DMS53 (cell line): ENCODE data around the gene ARHGAP26.

Experiments used
- DNase-seq: peaks from one replicate; lab custom pipeline; 2025; lab: John Stamatoyannopoulos, UW

ARHGAP26 gene

DNA sequence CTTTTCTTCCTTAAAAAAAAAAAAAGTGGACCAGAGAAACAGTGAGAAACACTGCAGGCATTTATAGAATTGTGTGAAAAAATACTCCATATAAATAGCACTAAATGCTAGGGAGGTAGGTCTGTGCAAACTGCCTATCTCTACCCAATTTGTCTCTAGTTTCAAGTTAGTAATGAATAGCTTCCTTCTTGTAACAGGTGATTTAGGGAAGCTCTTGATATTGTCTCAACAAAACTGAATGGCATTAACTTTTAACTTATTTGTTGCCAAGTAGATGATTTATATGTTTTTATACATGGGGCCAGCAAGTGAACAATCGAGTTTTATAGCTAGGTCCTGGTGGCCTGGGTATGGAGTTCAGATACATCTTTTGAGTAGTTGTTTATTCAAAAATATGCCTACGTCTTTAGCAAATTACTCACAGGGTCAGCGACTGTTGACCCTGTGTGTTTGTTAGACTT, 349.7 kb downstream of the ARHGAP26 start:
- DNase-seq = no peak

GRCh38 chr5:143120460-143121134, 350.4 kb downstream of the ARHGAP26 start:
- DNase-seq = no peak

GRCh38 chr5:143121135-143121475, 350.9 kb downstream of the ARHGAP26 start:
- no peak for DNase-seq

- no peak for DNase-seq
Observed at GRCh38 chr5:143124593-143124992, 354.4 kb downstream of the ARHGAP26 start.

DNA sequence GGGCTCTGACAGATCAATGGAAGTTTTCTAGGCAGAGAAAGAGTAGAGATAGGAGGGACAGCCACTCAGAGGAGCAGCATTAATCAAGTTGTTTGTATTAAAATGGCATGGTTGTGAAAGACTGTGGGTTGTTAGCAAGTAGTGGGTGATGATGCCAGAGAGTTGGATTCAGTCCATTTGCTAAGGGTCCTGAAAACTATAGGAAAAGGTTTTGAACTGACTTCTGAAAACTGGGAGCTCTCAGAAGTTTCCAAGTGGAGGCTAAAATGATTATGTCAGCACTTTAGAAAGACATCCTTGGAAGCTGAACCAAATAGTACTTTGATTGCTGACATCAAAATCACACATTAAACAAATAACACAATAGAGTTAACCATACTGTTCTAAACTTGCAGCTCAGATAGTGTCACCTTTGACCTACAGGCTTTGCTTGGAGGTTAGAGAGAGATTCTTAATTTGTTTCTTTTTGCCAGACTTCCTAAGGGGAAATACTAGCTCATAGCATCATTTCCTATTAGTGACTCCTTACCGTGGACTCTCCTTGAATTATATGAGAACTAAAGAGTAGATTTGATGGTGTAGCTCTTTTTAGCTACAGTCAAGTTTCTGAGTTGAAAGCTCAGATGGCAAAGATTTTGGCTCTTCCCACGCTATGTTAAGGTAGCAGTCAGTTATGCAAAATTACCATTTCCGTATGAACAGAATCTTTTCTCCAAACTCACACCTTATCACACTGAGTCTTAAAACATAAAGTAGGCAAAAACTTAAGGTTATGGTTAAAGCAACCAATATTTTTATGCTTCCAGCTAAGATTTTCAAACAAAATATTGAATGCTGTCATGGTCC, 356.2 kb downstream of the ARHGAP26 start:
- DNase-seq = no peak

DNA sequence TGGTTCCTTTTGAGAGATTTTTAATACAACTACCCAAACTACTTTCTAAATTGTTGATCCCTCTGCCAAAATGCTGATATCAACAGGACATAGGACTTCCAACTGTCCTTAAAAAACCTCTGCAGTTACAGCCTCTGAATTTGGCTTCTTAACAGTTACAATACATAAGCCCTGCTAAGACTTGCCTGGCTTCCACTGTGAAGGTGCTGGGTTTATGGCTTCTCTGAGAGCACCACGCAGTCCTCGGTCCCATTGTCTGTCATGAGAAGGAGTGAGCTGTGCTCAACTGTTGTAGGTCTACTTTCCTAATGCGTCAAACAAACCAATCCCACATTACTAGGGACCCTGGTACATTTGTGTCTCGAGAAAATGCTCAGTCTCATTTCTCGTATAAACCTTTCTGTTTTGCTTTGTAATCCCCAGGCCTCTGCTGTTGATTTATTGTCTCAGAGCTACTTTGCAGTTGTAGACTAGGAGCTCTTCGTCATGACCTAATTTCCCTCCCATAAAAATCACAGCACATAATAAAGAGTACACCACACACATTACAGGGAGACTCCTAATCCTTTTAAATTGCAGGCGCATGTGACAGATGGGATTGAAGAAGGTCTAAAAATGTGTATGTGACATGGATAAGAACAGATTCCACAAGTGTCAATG, 358.4 kb downstream of the ARHGAP26 start:
- no peak for DNase-seq

GRCh38 chr5:143129203-143129602, 359.0 kb downstream of the ARHGAP26 start:
- no peak for DNase-seq

DNA sequence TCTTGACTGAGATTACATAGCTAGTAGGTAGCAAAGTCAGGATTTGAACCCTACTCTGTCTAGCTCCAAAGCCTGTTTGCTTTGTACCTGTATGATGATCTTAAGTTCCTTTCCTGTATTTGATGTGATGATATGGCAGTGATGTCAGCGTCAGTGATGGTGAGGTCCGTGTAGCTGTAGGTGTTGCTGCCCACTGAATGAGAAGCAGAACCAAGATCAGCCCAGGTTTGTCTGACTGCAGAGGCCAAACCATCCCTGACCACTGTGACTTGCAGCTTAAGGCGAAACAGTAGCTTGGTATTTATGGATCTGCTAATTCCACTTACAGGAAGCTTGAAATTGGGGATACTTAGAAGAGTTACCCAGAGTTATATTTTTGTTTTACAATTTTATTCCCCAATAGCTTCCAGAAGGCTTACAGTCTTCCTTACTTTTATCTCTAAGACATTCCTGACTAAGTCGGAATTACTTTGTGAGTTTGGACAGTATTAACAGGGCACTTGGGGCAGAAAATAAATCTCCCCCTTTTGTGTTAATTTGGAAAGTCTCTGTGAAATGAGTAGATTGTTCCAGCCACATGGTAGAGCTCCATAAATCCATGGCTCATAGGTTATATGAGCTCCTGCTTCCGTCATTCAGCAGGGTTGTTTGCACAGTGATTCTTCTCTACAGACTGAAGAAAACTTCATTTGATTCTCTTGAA, 359.9 kb downstream of the ARHGAP26 start:
- DNase-seq = no peak

- no peak for DNase-seq
Observed at GRCh38 chr5:143130613-143131305, 360.6 kb downstream of the ARHGAP26 start.

DNA sequence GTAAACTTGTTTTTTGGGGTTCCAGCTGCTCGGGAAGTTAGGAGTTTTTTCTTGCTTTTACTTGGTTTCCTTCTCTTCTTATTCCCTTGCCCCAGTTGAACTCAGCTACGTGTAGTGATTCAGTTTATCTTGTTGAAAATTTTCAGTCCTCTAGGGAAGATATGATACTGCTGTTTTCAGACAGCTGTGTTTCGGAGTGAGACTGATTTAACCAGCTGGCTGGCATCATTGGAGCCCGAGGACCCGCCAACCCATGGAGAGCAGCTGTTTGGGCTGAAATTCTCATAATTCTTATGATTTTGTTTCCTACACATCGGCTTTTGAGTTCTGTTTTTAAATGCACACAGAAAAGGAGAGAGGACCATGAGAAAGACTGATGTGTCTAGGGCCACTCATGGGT, 361.8 kb downstream of the ARHGAP26 start:
- no peak for DNase-seq

GRCh38 chr5:143132739-143133138, 362.6 kb downstream of the ARHGAP26 start:
- DNase-seq = no peak

DNA sequence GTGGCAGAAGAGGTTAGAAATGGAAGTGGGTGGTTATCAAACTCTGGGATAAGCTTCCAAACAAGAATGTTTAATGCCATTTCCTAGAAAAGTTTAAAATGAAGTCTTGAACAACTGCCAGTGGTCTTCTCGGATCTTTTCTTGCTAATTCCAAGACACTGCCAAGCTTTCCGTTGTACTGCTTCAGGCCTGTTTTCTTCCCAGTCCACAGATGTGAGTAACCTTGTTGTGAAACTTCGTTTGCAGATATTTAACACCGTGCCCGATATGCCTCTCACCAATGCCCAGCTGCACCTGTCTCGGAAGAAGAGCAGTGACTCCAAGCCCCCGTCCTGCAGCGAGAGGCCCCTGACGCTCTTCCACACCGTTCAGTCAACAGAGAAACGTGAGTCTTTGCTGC, 363.5 kb downstream of the ARHGAP26 start:
- DNase-seq = no peak

DNA sequence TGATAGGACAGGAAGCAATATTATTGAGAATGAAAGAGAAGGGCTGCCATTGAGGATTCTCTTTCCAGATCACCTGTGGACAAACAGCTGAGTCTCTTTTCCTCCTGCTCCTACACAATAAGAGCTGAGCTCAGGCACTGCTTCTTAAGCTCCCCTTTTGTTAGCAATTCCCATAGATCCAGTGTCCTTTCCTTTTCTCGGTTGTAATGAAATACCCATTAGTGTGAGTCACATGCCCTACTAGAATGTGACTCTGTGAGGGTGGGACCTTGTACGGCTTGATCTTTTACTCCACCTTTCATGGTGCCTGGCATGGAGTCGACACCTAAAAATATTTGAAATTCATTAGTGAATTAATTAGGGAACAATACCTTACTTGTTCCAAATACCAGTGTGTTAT, 364.1 kb downstream of the ARHGAP26 start:
- no peak for DNase-seq

GRCh38 chr5:143134900-143135299, 364.7 kb downstream of the ARHGAP26 start:
- DNase-seq = no peak

DNA sequence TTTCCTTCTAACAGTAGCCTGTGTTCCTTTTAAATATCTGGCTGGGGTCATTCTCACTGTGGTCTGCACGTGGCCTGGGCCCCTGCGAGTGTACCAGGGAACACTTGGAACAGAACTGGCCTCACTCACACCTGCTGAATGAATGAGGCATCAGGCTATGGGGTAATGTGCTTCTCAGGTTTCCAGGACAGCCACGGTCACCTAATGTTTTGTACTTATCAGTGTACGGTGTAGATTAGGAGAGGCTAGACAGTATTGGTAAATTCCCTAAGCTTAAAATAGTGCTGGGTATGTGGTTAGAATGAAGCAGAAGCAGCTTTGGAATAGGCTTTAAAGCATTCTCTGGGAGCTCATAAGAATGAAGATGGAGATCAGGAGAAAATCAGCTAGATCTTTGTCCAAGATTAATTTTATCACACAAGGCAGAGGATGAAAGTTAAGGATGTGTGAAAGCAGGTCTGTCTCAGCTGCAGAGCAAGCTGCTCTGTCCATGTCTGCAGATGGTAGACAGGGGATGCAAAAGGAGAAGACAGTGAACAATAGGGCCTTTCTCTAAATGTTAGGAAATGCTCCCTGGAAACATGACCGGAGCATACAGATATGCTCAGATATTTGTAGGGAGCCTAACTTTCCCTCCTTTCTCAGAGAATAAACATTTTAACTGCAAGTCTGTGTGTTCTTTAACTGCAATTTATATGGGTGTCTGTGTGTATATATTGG, 365.8 kb downstream of the ARHGAP26 start:
- no peak for DNase-seq

DNA sequence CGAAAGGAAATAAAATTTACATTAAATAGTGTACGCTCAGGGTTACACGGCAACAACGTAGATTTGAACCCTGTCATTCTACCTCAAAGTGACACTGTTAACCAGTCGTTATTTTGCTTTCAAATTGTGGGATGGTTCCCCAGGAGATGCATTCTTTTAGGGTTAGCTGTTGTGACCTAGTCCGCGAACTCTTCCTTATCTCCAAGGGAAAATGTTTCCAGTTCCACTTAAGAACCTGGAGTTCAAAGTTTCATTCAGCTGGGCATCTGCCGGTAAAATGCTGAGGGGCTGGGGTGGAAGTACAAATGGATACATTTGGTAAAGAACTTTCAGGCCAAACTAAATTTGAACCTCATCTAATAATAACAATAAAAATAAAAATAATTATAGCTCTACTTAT, 368.7 kb downstream of the ARHGAP26 start:
- no peak for DNase-seq

- DNase-seq = no peak
Observed at GRCh38 chr5:143139585-143139984, 369.4 kb downstream of the ARHGAP26 start.

GRCh38 chr5:143140492-143141203, 370.5 kb downstream of the ARHGAP26 start:
- DNase-seq = peak; percentile 81

DNA sequence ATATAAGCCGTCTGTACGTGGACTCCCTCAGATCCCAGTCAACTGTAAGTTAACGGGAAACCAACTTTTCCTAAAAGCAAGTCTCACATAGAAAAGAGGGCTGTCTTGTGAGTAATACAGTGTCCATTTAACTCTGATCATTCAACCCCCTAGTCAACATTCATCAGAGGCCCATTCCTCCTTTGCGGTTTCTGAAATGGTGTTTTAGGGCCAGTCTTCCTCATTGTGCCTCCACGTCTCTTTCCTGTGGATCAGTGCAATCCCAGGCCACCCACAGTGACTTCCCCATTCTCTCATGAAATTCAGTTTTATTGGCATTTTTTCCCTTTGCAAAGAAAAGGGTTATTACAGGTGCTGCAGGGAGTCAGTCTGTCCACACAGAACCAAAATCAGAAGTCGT, 371.5 kb downstream of the ARHGAP26 start:
- DNase-seq = no peak
